HG02943 (cell line): ENCODE data around the gene PSG5.
"Not testable (repeated sequence)": the region's sequence is repeated elsewhere in the genome, so short reads cannot be mapped to it uniquely, and the experiment has no call there.

Source experiments
- ATAC-seq: cut with Tn5 transposase; IDR thresholded peaks from one replicate; pipeline ENCODE4 v1.9.1; 2021; ENCODE audit warnings: mild to moderate bottlenecking, low read depth, moderate library complexity; ENCODE audit not compliant: unreplicated experiment

The PSG5 gene

DNA sequence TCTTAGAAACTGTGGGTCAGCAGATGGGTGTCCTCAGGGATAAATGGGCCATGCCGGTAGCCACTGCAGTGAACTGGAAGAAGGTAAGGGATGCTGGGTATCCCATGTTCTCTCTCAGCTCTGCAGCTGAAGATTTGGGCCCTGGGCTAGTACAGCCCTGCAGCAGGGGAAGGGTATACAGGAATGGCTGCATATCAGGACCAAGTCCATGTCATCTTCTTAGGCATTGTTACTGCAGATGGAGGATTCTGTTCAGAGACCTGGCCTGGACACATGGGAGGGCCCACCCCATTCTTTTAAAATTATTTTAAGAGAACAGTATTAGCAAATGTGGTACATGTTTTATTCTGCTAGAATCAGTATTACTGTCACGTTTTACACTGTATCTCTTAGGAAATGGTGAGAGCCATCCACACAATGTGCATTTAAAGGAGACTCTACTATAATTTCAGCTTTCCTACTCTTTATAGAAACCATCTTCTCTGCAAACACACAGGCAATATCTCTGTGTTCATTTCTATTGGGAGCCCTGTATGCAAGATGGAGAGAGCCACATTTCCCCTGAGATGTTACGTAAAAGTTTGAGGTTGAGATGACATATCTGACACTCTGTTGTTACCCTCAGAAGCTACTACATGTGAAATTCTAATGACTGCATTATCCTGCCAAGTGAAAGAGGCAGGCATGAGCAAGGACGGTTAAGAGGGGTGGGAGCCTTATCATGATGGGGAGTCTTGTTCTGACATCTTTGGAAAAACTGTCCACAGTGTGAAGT, 6.2 kb upstream of the PSG5 start:
- ATAC-seq, result not testable (repeated sequence)

DNA sequence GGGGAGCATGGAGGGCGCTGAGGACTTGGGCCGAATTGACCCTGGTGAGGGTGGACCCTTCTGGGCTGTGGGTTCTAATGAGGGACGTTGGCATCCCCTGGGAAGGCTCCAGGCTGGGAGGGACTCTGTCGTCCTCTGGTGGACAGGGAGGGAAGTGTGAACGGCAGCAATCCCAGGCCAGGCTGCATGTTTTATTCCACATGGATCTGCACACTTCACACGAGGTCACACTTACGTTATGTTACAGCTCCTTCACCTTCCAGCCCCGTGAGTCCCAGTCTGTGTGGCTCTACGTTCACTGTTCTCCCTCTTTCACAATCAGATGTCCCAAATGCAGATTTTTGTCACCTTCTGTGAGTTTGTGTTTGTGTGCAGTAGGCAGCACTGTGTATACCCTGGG, 1.8 kb upstream of the PSG5 start:
- ATAC-seq, result not testable (repeated sequence)

DNA sequence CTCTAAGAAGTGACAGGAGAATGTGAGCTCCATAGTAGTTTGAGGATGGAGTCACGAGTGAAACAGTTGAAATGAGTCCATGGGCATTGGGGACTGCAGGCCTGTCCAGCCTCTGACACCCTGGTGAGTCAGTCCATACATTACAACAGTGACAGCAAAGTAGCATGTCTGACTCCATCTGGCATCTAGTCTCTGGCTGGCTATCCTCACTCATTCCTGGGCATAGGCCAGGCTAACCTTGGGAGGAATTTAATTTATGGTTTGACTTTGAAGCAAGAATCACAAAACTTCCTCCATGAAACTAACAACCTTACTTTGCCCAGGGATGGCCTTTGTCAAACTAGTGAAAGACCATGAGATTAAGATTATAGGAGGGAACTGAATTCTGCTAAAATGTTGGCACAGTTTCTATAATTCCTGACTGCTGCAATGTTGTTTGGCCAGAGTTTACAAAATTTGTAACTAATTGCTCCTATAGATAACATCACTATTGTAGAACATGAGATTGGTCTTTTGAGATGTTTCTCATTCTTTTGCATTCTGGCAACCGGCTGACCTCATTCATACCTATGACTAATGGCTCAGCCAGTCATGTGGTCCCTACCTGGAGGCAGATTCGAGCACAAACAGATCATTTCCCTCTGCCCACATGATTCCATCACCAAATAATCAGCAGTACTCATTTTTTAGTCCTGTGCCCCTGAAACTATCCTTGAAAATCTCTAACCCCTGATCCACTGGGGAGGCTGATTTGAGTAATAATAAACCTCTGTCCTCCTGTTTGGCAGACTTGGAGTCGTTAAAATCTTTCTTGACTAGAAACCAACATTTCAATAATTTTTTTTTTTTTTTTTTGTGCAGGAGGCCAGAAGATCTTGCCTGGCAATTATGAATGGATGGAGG, 4.2 kb downstream of the PSG5 start:
- not testable (repeated sequence) for ATAC-seq

DNA sequence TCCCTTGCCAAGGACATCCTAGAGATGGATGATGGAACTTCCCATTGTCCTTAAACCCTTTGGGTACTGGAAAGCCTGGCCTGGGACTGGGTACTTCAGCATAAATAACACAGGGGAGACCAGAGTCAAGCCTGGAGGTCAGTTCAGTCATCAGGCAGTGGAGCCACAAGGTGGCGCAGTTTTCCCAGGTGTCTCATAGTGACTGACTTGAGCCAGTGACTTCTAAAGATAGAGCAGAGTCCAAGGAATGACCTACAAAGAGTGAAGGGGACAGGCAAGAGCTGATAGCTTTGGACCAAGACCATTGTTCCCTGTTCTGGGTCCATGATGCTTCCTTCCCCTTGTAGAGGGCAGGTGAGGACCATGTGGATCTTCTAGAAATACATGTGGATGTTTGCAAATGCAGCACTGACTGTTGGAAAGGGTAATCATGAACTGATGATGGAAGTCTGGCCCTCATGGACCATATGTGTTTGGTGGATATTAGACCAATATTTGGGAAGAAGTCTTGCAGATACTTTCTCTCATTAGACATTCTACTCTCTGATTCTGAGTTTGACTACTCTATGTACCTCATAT, 6.7 kb downstream of the PSG5 start:
- ATAC-seq, result not testable (repeated sequence)

DNA sequence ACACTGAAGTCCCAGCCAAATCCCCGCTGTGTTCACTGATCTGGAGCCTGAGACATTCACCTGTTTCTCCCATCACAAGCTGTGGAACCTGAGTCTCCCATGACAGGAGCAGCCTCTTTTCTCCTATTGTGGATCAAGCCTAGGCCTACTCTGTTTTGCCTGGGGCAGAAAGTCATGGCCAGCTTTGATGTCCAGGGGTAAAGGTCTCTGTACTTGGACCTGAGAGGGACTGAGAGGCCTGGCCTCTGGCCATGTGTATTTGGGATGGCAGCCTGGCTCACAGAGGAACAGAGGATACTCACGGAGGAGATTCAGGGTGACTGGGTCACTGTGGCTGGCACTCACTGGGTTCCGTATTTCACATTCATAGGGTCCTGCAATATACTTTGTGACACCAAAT, 7.8 kb downstream of the PSG5 start:
- ATAC-seq, result not testable (repeated sequence)

DNA sequence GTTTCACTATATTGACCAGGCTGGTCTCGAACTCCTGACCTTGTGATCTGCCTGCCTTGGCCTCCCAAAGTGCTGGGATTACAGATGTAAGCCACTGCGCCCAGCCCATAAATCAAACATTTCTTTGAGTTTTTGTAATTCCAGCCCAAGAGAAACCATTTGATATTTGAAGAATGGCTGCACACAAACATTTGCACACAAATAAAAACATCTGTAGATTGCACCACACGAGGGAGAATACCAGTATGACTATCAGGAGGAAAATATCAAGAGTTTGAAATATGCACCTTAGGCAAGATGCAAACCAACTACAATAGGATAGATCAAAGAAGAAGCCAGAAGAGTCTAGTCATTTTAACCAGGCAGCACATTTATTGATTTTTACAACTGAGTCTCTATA, 20.4 kb downstream of the PSG5 start:
- not testable (repeated sequence) for ATAC-seq

DNA sequence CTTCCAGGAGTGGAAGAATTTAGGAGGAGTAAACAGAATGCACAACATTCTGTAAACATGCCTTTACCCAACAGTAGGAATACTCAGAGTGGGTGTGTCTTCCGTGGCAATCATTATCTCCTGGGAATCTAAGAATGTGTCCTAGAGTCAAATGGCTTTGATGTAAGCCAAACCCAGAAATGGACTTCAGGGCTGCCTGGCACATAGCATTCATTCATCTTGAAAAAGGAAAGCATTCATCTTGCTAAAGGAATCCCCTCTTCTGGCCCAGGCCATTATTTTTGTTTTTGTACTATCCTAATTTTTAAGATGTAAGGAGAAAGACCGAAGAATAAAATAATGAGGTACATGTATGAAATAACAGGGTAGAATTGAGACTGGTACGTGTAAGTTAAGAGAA, 23.2 kb downstream of the PSG5 start:
- not testable (repeated sequence) for ATAC-seq

DNA sequence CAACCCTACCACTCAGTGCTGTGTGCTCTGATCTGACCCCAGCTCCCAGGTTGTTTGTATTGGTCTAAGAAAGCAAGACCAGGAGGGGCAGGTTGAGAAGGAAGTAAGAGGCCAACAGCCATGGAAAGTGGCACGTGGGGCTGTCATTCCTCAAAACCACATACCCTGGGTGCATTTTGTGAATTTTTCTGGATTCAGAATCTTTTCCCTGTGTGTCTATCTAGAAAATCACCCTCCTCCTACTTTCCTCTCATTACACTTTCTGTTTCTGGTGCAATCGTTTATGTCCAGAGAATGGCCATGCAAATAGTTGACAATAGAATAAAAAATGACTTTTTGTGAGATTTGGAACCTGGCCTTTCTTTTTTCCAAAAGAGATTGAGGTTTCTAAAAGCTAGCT, 24.1 kb downstream of the PSG5 start:
- not testable (repeated sequence) for ATAC-seq

DNA sequence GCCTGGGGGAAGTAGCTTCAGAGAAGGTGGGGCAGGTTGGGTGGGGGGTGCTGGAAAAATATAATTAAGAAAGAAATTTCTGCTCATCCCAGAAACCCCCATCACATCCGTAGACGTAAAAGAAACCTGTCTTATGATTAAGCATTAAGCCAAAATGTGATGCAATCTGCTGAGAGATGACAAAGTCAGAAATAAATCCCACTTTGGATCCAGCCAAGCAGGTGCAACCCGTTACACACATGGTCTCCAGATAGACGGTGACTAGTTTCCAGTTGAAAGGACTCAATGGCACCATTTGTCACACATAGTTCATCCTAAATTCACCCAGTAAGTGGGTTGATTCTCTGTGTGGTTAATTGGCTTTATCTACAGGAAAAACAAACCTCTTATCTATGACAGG, 34.1 kb downstream of the PSG5 start:
- no peak for ATAC-seq

DNA sequence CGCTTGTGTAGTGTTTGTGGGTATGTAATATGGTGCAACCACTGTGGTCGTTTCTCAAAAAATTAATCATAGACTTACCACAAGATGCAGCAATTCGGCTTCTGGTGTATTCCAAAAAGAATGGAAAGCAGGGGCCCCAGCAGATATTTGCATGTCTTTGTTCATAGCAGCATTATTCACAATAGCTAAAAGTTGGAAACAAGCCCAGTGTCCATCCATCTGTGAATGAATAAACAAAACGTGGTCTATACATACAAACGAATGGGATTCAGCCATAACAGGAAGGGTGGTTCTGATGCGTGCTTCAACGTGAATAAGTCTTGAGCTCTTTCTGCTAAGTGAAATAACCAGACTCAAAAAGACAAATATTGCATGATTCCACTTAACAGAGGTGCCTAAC, 36.5 kb downstream of the PSG5 start:
- ATAC-seq, result not testable (repeated sequence)

DNA sequence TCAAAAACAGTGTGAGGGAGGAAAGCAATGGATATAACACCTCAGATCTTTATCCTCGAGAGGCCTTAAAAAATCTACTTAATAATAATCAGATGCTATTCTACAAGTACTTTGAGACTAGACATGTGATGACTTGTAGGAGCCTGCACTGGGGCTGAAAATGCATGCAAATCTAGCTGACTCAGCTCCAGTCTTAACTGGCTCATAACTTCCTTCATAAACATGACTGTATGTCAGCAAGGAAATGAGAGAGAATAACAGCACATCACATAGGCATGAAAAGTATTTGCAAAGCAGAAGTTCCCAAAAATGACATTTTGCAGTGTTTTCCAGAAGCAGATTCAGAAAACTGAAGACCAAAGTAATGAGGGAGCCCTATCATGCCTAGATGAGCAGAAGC, 38.1 kb downstream of the PSG5 start:
- no peak for ATAC-seq

DNA sequence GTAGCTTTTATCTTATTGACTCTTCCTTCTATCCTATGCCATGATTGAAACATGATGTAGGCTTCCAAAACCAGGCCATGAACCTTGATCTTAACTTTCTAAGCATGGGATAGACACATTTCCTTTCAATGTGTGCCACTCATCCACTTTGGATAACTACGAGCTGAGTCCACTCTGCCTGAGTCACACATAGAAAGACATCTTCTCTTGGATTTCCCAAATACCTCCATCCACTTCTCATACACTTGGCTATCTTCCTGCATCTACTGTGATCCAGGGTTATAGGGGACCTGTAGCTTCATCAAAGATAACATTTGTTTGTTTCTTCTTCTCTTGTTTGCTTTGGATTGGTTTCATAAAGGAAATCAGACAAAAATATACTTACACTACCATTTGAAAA, 44.6 kb downstream of the PSG5 start:
- not testable (repeated sequence) for ATAC-seq

DNA sequence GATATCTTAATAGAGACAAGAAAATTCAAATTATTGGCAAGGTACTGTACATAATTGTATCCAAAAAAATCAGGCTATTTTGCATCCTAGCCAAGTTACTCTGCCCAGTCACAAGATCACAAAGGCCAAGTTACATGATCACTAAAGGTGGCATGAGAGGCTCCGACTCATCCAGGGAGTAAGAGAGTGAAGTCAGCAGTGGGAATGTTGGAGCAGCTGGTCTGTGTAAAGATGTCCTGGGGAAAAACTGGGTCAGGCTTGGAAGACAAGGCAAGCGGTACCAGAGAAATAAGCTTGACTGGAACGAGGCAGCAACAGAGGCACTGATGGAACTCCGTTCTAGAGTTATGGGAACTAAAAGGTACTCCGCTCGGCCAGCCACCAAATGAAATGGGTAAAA, 53.6 kb downstream of the PSG5 start:
- no peak for ATAC-seq

DNA sequence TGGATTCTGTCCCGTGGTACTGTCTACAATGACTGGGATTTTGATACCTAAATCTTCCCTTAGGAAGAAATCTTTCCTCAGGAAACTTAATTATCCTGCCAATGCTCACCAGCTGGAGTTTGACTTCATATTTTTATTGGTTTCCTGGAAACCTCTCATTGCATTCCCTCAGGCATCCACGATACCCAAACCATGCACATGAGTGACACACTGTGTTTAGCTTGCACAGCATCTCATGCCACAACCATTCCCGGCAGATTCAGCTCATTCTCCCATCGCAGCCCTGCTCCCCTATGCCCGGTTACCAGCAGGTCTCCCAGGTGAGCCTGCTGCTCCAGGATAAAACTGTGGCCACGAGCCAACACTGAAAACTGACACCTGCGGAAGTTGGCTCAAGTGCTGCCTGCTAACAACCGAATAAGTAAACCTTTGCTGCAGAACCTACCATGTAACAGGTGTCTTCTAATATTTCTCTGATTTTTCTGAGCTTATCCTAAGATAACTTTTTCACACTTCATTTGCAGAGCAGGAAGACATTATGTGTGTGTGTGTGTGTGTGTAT, 55.0 kb downstream of the PSG5 start:
- ATAC-seq, result not testable (repeated sequence)

DNA sequence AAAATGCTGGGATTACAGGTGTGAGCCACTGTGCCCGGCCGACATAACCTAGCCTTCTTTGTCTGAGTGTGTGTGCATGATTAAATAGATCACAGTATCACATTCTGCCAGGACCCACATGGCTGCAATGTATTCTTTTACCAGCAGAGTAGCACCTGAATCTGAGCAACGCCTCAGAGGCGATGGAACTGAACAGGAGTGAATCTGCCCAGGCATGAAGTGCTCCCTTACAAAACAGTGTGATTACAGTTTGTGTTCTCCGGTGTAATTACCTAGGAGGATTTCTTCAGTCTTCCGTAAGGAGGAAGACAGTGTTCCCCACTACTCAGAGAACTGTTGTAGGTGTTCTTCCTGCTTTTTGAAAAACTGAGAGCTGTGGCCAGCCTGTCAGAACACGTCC, 57.1 kb downstream of the PSG5 start:
- ATAC-seq, result not testable (repeated sequence)

DNA sequence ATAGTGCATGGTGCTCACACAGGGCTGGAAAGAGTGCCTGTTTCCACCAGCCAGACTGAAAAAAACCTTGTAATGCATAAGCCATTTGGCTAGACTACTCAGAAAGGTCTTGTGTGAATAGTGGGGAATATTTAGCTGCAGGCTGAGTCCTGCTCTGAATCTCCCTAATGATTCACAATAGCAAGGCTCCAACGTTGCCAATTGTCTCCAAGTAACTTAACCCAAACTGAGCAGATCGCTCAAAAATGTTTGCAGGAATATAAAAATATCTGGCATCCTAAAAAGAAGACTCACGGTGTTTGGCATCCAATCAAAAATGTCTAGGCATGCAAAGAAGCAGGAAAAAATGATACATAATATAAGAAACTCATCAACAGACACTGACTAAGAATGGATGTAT, 59.0 kb downstream of the PSG5 start:
- not testable (repeated sequence) for ATAC-seq

DNA sequence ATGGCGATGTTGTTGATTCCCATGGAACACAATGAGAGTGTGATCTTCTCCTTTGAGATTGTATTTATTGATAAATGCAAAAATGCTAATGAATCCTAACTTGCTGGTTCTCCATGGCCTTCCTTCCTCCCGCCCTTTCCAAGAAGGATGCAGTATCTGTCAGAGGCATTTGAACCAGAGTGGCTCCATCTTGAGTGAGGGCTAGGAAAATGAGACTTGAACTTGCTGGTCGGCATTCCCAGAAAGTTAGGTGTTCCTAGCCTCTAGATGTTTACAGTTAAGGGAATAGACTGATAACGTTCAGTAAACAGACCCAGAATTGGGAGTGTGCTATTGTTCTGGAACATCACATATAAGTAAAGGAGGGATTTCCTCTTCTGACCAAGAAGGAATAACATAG, 59.6 kb downstream of the PSG5 start:
- ATAC-seq, result no peak

DNA sequence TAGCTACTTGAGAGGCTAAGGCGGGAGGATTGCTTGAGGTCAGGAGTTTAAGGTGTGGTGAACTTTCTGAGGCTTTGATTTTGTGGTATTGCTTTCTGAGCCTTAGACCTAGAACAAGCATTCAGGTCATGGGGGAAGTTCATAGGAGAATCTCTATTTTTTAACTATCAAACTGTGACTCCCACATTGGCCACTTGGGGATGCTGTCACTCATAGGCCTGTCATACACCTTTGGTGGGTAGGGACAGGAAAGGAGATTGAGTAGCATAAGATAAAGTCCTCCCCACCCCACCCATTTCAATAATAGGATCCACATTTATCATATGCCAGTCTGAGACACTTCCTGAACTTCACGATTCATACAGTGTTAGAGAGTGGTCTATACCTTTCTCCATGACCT, 62.0 kb downstream of the PSG5 start:
- ATAC-seq, result no peak

DNA sequence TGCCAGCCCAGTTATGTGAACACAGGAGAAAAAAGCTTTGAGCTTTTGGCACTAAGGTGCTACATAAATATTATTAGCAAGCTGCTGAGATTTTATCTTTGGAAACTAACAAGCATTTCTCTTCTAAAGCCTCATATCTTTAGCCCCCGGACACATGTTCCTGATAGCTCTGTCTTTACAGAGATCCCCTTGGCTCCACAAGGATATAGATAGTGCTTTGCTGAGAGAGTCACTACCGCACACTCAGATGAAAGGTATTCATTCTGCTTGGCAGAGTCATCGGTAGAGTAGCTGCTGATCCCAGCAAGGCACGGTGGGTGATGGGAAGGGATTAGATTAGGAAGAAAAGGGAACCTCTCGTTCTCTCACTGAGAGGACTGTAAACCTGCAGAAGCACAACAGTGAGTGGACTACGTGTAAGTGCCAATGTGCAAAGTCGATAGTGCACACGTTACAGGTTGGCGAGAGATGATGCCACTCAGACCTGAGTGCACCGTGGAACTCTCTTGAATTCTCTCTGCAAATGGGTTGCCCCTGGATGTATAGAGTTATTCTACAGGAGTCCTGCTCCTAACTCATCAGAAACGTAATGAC, 65.8 kb downstream of the PSG5 start:
- ATAC-seq, result not testable (repeated sequence)

DNA sequence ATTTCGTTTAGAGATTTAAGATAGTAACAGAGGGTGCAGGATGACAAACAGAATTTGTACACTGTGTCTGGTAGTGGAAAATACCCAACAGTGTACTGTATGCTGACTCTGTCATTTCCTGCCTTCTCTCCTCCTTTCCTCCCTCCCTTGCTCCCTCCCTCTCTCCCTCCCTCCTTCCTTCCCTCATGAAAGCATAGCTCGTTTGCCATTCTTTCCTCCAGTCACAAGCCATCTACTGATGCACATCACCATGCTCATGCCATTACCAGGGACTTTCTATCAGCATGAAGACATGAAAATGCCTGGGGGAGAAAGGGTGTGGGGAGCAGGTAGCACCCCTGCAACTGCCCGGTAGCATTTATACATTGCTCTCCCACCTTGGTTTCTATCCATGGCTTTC, 66.8 kb downstream of the PSG5 start:
- ATAC-seq, result not testable (repeated sequence)
